GM12873 (cell line): ENCODE measurements around the gene PATJ.

Experiments used
- TF ChIP-seq, protein P1 (sequence below): IDR thresholded peaks from 2 replicates; pipeline ENCODE4 v1.5.1; 2012; ENCODE audit warnings: low read depth, mild to moderate bottlenecking, moderate library complexity, low read length, control low read depth; ENCODE audit not compliant: insufficient read depth; ENCODE audit errors: missing control alignments

PATJ gene

DNA sequence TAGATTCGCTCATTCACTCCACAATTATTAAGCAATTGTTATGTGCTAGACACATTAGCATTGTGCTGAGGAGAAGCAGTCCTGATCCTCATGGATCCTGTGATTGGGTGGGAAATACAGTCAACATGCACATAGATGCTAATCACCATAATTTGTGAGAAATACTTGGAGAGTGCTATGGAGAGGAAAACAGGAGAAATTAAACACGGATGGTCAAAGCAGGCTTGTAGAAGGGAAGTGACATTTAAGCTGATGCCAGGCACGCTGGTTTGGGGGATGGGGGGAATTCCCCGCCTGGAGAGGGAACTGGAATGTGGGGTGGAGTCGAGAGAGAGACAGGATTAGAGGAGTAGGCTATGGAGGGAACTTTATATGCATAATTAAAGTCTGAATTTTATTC lies 400.2 kb downstream of the PATJ start:
- TF ChIP-seq, protein P1, sequence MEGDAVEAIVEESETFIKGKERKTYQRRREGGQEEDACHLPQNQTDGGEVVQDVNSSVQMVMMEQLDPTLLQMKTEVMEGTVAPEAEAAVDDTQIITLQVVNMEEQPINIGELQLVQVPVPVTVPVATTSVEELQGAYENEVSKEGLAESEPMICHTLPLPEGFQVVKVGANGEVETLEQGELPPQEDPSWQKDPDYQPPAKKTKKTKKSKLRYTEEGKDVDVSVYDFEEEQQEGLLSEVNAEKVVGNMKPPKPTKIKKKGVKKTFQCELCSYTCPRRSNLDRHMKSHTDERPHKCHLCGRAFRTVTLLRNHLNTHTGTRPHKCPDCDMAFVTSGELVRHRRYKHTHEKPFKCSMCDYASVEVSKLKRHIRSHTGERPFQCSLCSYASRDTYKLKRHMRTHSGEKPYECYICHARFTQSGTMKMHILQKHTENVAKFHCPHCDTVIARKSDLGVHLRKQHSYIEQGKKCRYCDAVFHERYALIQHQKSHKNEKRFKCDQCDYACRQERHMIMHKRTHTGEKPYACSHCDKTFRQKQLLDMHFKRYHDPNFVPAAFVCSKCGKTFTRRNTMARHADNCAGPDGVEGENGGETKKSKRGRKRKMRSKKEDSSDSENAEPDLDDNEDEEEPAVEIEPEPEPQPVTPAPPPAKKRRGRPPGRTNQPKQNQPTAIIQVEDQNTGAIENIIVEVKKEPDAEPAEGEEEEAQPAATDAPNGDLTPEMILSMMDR, result no peak

DNA sequence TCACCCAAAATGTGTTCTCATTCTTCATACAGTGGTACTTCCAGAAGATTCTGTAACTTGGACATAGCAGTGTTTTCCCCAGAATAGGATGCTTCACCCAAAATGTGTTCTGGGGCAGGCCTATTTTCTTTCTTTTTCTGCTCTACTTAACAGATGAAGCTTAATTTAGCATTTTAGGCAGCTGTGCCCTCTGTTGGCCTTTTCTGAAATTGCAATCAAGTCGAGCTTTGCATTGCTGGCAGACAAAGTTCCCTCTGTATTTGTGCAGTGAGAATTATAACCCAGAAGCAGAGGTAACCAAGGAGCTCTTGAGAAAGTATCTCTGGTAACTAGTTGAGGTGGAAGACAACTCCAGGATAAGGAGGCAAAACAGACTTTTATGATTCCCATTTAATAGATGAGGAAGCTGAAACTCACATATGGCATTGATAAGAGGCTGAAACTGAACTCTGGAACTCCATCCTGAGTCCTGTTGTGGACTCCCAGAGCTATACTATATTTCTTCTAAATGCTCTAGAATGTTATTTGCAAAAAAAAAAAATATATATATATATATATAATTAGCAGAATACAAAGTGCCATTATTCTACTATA lies 402.1 kb downstream of the PATJ start:
- TF ChIP-seq, protein P1, result peak; percentile 78

DNA sequence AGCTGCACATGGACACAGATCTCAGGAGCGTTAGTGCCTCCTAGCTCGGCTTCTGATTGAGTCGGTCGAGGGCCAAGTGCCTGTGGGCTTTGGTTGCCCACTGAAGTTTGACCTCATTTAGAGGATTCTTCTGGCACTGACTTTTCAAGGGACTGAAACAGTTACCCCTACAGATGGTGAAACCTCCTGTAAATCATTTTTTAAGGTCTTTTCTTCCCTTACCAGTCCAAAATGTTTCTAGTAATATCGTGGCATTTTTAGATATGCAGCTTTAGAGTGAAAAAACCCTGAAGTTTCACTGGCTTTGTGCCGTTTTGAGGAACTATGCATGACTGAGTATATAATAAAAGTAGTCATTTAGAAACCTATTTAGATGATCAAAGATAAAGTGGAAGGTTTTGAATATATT lies 417.7 kb downstream of the PATJ start:
- TF ChIP-seq, protein P1, result no peak

DNA sequence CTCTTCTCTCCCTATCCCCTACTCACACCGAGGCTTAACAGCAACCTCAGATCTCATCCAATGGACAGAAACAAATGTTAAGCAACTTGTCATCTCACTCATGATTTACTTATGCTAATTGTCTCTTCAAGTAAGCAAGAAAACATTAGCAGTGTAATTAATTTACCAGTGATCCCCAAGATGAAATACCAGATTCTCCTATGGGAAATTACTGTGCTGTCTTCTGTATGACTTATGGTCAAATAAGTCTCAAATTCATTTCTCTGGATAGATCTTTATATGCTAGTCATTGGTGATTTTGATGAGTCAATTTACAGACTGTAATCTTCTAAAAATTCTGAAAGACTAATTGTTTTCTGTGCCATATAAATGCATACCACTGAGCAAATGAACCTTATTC lies 419.4 kb downstream of the PATJ start:
- TF ChIP-seq, protein P1, result no peak

DNA sequence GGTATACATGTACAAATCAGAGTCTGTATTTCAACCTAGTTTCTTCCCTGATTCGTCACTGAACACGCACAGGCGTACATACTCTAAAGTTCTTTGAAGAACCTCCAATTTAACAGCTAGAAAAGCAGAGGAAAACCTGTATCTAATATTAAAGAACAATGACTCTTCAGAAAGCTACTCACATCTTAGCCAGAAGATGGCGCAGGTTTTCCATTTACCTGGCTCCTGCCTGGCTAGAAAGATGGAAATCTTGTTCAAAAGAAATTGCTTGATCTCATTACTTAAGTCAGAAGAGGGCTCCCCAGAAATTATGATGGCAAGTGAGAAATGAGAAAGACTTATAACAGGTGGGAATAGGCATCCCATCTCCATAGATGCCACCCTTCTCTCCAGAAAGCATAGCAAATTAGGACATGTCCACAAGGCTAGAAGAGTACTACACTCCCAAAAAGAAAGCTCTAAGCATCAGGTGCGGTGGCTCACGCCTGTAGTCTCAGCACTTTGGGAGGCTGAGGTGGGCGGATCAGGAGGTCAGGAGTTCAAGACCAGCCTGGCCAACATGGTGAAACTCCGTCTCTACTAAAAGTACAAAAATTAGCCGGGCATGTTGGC lies 433.4 kb downstream of the PATJ start:
- TF ChIP-seq, protein P1, result peak; percentile 75

DNA sequence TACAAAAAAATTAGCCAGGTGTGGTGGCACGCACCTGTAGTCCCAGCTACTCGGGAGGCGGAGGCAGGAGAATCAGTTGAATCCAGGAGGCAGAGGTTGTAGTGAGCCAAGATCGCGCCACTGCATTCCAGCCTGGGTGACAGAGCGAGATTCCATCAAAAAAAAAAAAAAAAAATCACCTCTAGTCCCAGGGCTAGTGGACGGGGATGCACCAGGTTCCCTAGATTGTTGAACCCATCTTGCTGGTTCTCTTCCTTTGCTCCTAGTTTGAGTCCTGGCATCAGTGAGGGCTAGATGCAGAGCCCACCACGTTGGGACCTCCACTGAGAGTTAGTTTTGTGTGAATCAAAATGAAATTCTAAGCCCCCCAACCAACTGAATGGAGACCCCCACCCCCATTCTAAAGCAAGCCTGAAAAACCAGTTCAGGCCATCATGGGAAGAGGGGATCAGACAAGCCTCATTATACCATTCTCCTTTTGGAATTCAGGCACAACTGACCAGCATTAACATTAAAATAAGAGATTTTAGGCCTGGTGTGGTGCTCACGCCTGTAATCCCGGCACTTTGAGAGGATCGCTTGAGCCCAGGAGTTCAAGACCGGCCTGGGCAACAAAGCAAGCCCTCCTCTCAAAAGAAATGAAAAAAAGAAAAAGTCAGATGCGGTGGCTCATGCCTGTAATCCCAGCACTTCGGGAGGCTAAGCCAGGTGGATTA lies 434.5 kb downstream of the PATJ start:
- TF ChIP-seq, protein P1, result no peak

DNA sequence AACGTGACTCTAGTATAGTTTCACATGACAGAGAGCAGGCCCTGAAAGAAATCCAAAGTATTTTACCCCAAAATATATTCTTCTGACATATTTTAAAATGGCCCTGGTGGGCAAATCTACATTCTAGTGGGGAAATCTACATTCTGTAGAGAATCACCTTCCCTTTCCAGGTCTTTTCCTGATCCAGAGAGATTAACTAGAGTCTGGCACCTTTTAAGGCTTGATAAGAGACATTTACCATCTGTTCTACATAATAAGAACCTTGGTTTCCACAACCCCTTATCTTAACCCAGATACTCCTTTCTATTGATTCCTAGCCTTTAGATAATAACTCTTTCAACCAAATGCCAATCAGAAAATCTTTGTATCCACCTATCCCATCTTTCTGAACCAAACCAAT lies 435.3 kb downstream of the PATJ start:
- TF ChIP-seq, protein P1, result no peak
